HL-60 (cell line): ENCODE results near the gene ZNF439.
"Not testable (repeated sequence)": the region's sequence is repeated elsewhere in the genome, so short reads cannot be mapped to it uniquely, and the experiment has no call there.

Experiments
- DNase-seq, 2 experiments: peaks; one replicate each; pipeline ENCODE4 v3.0.0-alpha.2; 2010 to 2020; ENCODE audit warnings: low read depth in 1 of 2, low spot score in 1 of 2
- H3K27ac ChIP-seq: fragments of 250-450 bp; sonication (Bioruptor Pico); replicated peaks from 2 replicates; pipeline ENCODE4 v1.5.1; 2020; ENCODE audit warnings: mild to moderate bottlenecking, moderate library complexity
- H3K27me3 ChIP-seq: fragments of 250-450 bp; sonication (Bioruptor Pico); 2 replicates; pipeline ENCODE4 v1.5.1; 2021; ENCODE audit warnings: mild to moderate bottlenecking, moderate library complexity; ENCODE audit not compliant: insufficient read depth, poor library complexity, severe bottlenecking
- H3K4me3 ChIP-seq: replicated peaks from 2 replicates; pipeline ENCODE4 v1.5.1; 2011; ENCODE audit warnings: mild to moderate bottlenecking, control low read depth, low read length; ENCODE audit not compliant: insufficient read depth
- CTCF ChIP-seq: IDR thresholded peaks from one replicate; pipeline ENCODE4 v1.5.1; 2011; ENCODE audit warnings: low read length, control low read depth, inconsistent platforms; ENCODE audit not compliant: insufficient read depth
- GABPA ChIP-seq: IDR thresholded peaks from 2 replicates; pipeline ENCODE4 v1.6.1; 2012; ENCODE audit warnings: low read depth
- POLR2AphosphoS5 ChIP-seq: IDR thresholded peaks from 2 replicates; pipeline ENCODE4 v1.6.1; 2012; ENCODE audit warnings: low read depth
- REST ChIP-seq: IDR thresholded peaks from 2 replicates; pipeline ENCODE4 v1.6.1; 2012; ENCODE audit warnings: low read depth; ENCODE audit not compliant: insufficient replicate concordance
- SPI1 ChIP-seq: IDR thresholded peaks from 2 replicates; pipeline ENCODE4 v1.6.1; 2012; ENCODE audit warnings: low read depth, mild to moderate bottlenecking, borderline replicate concordance

ZNF439 gene

GRCh38 chr19:11872624-11873023 lies 24.1 kb downstream of the ZNF439 start:
- TF ChIP-seq REST: no peak
- no peak for TF ChIP-seq SPI1
- no peak for TF ChIP-seq GABPA
- no peak for TF ChIP-seq POLR2AphosphoS5
- TF ChIP-seq CTCF: no peak
- no peak overlapping the region for H3K27ac ChIP-seq
- H3K27me3 ChIP-seq: no peaks in the 10 kb centered on the region
- no peak for DNase-seq
- no peak overlapping the region for H3K4me3 ChIP-seq

GRCh38 chr19:11873762-11874161 lies 25.2 kb downstream of the ZNF439 start:
- TF ChIP-seq SPI1 (no peak), REST (no peak), CTCF (no peak), GABPA (no peak), POLR2AphosphoS5 (no peak)
- no peak overlapping the region for H3K27ac ChIP-seq

GRCh38 chr19:11879687-11880266 lies 31.3 kb downstream of the ZNF439 start:
- not testable (repeated sequence) for DNase-seq, H3K27me3 ChIP-seq, H3K4me3 ChIP-seq, H3K27ac ChIP-seq

More at GRCh38 chr19:11873762-11874161, 25.2 kb downstream of the ZNF439 start:
- Histone ChIP-seq H3K27me3 (no peaks in the 10 kb centered on the region), H3K4me3 (no peak overlapping the region)
- no peak for DNase-seq

- TF ChIP-seq POLR2AphosphoS5: no peak
- no peak for TF ChIP-seq GABPA
- no peak for TF ChIP-seq SPI1
- TF ChIP-seq CTCF: no peak
- TF ChIP-seq REST: no peak
- no peaks in the 10 kb centered on the region for H3K27me3 ChIP-seq
- no peak overlapping the region for H3K4me3 ChIP-seq
- H3K27ac ChIP-seq: no peak overlapping the region
- no peak for DNase-seq
Measured at GRCh38 chr19:11880598-11880997, 32.1 kb downstream of the ZNF439 start.
